ENCODE data around the gene PAQR8.

PAQR8 gene, protein sequence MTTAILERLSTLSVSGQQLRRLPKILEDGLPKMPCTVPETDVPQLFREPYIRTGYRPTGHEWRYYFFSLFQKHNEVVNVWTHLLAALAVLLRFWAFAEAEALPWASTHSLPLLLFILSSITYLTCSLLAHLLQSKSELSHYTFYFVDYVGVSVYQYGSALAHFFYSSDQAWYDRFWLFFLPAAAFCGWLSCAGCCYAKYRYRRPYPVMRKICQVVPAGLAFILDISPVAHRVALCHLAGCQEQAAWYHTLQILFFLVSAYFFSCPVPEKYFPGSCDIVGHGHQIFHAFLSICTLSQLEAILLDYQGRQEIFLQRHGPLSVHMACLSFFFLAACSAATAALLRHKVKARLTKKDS

GRCh38 chr6:52361945-52362442 is at the start of gene PAQR8:
TSS of gene PAQR8 (plus strand) at chr6:52362151. CDS start at chr6:52403214, 41,063 bp downstream.
- peak; percentile 78 to 82 for DNase-seq

DNA sequence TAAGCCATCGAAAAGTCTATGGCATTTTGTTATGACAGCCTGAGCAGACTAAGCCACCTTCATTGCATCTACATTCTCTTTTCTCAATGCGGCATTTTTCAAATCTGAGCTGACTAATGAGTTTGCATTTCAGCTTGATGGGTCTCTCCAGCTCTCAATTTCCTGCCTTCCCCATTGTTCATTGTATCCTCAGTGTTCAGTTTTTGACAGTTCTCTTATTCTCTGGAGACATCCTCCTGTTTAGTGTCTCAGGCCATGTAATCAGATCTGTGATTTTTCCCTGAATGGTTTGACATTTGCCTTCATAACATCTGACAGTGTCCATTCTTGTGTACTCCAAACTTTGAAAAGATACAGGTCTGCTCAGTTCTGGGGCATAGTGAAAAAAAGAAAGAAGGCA is 49.5 kb upstream of the PAQR8 start:
- no peak for DNase-seq

DNA sequence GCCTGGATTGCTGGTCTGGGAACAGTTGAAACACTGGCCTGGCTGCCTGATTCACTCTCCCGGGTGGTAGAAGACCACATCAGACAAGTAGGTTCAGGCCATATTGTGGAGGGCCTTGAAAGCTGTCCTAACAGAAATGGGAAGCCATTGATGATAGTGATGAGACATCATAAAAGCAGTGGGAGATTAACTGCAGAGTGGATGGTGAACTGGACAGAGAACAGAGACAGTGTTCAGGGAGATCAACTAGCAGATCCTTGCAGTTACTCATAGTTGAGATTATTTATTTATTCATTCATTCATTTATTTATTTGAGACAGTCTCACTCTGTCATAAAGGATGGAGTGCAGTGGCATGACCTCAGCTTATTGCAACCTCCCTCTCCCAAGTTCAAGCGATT is 47.2 kb upstream of the PAQR8 start:
- no peak for DNase-seq

GRCh38 chr6:52317211-52317610 is 44.7 kb upstream of the PAQR8 start:
- no peak for DNase-seq

GRCh38 chr6:52317841-52318581 is 43.9 kb upstream of the PAQR8 start:
- no peak for DNase-seq

- no peak for DNase-seq
Measured at GRCh38 chr6:52324189-52324588, 37.8 kb upstream of the PAQR8 start.

DNA sequence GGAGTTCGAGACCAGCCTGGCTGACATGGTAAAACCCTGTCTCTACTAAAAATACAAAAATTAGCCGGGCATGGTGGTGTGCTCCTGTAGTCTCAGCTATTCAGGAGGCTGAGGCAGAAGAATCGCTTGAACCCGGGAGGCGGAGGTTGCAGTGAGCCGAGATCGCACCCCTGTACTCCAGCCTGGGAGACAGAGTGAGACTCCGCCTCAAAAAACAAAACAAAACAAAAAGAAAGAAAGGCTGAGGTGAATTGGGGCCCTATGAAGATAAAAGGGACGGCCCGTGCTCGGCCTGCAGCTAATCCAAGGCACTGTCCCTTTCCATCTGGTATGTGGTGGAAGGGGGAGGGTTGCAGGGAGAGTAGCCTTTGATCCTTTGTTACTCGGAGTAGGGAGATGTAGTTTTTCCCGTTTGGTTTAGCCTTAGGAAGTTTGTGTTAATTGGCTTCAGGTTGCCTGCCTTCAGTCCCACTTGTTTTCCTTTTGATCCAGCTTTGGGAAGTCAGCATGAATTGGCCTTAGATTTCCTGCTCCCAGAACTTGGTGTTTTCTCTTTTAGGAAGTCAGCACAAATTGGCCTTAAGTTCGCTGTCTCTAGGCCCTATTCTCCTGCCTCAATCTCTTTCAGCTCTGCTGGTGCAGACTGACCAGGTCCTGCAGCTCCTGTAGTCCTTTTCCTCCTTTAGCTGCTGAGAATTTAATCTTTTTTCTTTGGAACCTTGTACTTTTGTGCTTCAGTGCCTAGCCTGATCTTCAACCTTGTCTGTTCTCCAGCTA is 36.1 kb upstream of the PAQR8 start:
- DNase-seq: no peak

DNA sequence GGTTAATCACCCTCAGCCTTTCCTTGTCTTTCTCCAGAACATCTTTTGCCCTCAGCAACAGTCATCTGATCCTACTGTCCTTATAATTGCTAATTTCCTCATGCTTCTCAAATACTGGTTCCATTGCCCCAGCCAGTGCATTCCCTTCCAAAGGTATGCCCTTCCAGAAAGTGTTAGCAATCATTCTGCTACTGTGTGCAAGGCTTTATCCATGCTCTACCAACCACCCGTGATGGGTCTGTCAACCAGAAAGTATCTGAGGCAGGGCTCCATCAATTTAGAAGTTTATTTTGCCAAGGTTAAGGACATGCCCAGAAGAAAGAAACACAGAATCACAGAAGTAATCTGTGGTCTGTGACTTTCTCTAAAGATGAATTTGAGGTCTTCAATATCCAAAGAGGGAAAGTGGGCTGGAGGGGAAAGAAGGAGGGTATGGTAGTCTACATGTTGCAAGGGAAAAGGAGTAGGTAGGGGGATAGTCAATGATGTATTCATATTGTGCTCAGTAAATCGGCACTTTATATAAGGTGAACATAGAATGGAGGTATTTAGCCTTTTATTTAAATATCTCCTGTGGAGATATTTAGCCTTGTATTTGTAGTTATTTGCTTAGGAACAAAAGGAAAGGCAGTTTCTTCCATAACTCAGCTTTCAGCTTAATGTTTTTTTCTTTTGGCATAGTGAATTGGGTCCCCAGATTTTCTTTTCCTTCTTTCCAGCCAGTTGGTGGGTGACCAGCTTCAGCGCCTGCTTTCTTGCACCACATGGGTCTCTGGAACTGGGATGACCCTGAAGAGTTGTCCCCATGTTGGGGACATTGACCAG is 35.2 kb upstream of the PAQR8 start:
- DNase-seq: no peak

DNA sequence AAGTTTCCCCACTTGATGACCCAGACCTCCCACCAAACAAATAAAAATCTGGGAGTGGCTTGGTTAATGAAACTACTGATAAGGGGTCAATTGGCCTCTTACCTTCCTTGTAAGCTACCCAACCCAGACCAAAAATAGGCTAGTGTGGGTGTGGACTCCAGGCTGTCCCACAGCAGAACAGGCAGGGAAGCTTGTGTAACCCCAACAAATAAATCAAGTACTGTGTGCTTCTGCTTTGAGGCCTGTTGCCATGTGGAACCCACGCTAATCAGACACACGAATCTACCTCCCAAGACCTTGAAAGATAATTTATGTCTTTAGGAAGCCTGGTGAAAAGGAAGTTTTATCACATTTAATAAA is 33.7 kb upstream of the PAQR8 start:
- DNase-seq: no peak

- DNase-seq: no peak
Measured at GRCh38 chr6:52328729-52329128, 33.2 kb upstream of the PAQR8 start.

- DNase-seq: no peak
Measured at GRCh38 chr6:52330470-52330869, 31.5 kb upstream of the PAQR8 start.

DNA sequence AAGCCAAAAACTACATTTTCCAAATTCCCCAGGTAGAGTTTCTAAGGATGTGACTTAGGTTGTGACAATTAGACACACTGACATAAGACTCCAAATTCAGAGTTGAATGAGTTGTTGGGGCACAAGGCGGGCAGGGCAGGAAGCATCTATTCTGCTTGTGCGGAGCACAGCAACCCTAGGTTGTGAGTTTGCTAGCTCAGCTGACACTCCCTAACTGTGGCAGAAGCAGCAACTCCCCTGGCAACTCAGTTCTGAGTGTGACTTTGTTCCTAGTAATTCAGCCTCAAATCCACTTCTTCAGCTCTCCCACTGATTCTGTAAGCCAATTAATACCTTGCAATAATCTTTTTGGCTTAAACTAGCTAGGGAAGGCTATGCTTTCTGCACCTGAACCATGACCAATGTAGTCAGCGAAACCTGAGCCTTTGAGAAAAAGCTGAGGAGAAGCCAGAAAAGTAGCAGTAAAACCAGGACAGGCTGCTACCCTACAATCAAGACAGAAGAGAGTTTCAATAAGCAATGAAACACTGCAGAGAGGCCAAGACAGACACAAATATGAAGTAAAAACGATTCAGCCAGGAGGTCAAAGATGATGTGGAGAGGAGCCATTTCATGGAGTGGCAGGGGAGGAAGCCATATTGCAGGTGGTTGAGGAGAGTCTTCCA is 30.0 kb upstream of the PAQR8 start:
- DNase-seq: no peak

DNA sequence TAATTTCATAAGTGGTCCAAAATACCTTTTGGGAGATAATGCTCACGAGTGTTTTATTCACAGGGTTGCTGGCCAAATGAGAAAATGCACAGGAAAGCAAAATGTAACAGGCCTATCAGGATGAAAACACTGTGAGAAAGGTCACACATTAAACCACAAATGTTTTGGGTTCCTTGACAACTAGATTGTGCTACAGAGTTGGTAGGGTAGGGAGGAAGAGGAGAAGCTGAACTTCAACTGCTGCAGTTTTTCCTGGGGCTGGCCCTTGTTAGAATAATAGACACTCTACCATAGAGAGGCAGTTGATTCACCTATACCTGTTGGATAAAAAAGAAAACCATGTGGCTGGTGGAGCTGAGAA is 28.1 kb upstream of the PAQR8 start:
- peak in 1 of 2 donors; percentile 66 for DNase-seq

- DNase-seq: no peak
Measured at GRCh38 chr6:52335576-52335975, 26.4 kb upstream of the PAQR8 start.

GRCh38 chr6:52336919-52337561 is 24.9 kb upstream of the PAQR8 start:
- DNase-seq: no peak

DNA sequence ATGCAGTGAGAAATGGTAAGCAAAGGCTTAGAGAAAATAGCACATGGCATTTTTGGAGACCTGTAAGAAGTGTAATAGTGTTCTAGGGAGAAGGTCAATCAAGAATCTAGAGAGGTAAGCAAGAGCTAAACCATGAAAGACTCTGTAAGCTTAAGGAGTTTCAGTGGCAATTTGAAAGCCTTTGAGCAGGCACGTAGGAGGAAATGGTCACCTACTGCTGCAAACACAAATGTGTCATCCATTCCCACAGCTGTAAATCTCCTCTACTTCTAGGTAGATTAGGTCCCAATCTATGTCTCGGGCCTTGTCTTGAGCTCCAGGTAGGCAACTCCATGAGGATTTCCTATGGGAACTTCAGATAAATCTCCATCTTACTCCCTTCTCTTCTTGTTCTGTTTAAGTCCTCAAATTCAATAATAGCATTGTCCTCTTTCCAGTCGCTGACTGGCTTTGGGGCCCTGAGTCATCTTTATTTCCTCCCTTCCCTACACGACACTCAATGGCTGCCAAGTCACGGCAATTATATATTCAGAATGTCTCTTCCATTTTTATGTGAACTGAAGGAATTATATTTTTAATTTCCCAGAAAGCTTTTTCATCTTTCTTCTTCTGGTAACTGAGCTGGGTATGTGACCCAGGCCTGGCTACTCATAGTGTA is 24.2 kb upstream of the PAQR8 start:
- no peak for DNase-seq

DNA sequence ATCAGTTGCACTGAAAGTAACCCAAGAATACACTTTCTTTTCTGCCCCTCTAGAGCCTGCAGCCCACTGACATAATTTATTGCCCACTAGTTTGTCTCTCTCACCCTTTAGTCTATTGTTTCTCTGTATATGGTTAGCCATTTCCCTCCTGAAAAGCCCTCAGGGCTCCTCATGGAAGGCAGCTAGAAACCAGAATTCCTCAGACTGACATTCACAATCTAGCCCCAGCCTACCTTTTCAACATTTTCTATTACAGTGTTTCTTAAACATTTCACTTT is 21.4 kb upstream of the PAQR8 start:
- no peak for DNase-seq

DNA sequence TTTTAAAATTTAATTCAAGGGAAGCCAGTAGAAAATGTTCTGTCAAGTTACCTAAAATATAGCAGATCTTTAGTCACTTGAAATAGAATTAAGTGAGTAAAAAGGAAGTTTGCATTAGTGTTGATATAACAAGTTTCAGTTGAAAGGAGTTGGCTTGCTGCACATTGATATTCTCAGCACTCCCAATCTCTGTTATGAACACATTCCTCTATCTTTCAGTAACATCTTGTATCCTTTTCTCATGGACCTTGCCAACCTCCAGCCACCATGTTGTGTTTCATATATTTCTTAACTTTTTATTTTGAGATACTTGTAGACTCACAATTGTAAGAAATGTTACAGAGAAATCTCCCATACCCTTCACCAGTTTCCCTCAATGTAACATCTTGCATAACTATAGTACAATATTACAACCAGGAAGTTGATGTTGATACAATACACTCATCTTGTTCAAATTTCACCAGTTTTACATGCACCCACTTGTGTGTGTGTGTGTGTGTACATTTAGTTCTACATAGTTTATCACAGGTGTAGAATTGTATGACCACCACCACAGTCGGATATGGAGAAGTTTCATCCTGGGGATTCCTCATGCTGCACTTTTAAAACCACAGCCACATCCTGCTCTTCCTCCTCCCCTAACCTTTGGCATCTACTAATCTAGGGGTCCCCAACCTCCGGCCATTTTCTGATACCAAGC is 20.2 kb upstream of the PAQR8 start:
- no peak for DNase-seq

DNA sequence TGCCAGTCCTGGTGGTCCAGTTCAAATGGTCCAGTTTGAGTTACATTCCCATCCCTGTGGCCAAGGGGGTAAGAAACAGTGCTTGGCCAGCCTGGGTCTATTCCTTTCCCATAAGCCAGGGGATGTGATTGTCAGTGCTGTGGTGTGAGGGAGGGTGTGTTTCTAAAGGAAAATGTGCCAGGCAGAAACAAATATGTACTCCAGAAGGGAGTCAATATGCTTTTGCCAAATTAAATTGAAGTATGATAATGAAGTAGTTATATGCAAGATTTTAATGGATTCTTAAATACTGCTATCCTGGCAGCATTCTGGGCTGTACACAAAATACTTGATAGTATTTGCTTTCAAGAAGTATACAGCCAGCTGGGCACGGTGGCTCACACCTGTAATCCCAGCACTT is 16.6 kb upstream of the PAQR8 start:
- DNase-seq: no peak

DNA sequence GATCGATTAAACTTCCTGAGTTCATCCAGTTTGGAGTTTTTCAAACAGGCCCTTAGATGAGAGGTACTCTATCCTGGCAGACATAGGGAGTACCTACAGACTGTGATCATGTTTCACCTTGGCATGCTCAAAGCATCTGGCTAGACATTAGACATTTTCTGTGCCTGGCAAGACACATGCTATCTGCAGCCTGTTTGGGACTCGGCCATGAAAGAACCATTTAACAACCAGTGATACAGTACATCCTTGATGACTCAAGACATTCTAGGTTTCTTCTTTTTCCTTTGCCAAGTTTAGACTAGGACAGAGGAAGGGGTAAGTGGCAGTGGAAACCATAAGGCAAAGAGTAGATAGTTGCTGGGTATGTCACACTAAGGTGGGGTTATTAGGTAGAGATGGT is 15.4 kb upstream of the PAQR8 start:
- DNase-seq: no peak

DNA sequence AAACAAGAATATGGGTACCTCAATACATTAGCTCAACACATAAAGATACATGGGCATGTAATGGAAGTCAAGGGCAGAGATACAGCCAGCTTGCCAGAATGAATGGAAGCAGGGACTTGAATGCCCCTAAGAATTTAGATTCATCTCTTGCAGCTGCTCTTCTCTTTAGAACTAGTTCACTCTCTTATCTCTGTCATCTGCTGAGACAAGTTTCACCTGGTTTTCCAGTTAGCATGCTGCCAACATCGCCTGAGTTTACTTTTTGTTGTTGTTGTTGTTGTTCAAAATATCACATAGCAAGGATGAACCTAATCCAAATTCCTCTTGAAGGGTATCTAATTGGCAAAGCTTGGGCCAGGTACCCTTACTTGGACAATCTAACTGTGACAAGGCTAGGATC is 14.1 kb upstream of the PAQR8 start:
- DNase-seq: no peak
